B cell (primary cell): Measurements from ENCODE around the gene HOMER3.

Experiments used
- EZH2 ChIP-seq: IDR thresholded peaks from 2 replicates; pipeline ENCODE4 v1.6.1; 2012; ENCODE audit warnings: borderline replicate concordance, low read depth, mild to moderate bottlenecking, moderate library complexity, low read length; ENCODE audit not compliant: insufficient read depth, poor library complexity, severe bottlenecking
- TF ChIP-seq, protein P1 (sequence below): fragments of 200-600 bp; IDR thresholded peaks from one replicate; pipeline ENCODE4 v1.8.0; 2022; ENCODE audit warnings: antibody characterized with exemption, mild to moderate bottlenecking

- TF ChIP-seq, protein P1, sequence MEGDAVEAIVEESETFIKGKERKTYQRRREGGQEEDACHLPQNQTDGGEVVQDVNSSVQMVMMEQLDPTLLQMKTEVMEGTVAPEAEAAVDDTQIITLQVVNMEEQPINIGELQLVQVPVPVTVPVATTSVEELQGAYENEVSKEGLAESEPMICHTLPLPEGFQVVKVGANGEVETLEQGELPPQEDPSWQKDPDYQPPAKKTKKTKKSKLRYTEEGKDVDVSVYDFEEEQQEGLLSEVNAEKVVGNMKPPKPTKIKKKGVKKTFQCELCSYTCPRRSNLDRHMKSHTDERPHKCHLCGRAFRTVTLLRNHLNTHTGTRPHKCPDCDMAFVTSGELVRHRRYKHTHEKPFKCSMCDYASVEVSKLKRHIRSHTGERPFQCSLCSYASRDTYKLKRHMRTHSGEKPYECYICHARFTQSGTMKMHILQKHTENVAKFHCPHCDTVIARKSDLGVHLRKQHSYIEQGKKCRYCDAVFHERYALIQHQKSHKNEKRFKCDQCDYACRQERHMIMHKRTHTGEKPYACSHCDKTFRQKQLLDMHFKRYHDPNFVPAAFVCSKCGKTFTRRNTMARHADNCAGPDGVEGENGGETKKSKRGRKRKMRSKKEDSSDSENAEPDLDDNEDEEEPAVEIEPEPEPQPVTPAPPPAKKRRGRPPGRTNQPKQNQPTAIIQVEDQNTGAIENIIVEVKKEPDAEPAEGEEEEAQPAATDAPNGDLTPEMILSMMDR, result no peak
- TF ChIP-seq EZH2, result no peak
Observed at GRCh38 chr19:18898607-18899408, 42.2 kb downstream of the HOMER3 start.
